Esophagus mucosa (tissue), 1 donor: Measurements from ENCODE around the gene KRT73. TPM values are rescaled to one million over a fixed set of nuclear protein-coding genes. Genes with fewer than 3 reads are reported as not detected.
"Not testable (repeated sequence)": the region's sequence is repeated elsewhere in the genome, so short reads cannot be mapped to it uniquely, and the experiment has no call there.

Source experiments
- ATAC-seq: fragments of 200-7000 bp; cut with Tn5 transposase; one replicate; pipeline ENCODE4 v1.9.1; 2020
- total RNA-seq: library from RNA; stranded (reverse); gene quantifications from one replicate; pipeline ENCODE4 v1.2.4, GENCODE V29; 2023
- donor health status: DM: yes; HTN: yes; CAD: no.

Gene KRT73
- total RNA-seq, 1 donor from 2014 or later = not detected

DNA sequence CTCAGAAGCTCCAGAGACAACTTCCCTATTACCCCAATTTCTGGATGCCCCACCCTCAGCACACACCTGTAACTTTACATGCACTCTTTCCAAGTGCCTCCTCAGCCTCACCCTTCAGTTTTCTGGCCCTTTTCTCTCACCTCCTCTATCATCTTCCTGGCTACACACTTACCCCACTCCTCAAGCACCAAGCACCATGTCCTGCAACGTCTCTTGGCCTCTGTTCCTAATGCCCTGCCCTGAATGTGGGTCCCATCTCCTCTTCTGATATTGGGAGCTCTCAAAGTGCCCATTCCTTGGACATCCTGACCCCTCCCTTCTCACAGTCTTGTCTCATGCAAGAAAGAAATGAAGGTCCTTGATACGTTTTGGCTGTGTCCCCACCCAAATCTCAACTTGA is 18.3 kb downstream of the KRT73 start:
- no peak for ATAC-seq

DNA sequence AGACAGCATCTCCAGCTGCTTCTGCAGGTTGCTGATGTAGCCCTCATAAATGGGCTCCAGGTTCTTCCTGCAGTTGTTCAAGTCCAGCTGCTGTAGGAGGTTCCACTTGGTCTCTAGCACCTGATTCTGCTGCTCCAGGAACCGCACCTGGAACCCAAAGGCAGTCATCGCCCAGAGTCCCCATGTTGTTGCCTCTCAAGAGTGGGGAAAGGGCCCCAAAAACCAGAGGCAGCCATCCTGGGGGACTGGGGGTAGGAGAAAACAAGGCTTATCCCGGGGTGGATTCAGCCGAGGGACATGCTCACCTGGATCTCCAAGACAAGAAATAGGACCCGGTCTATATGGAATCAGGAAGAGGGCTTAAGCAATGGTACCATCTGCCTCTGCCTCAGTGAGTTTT is 19.4 kb downstream of the KRT73 start:
- ATAC-seq = no peak

DNA sequence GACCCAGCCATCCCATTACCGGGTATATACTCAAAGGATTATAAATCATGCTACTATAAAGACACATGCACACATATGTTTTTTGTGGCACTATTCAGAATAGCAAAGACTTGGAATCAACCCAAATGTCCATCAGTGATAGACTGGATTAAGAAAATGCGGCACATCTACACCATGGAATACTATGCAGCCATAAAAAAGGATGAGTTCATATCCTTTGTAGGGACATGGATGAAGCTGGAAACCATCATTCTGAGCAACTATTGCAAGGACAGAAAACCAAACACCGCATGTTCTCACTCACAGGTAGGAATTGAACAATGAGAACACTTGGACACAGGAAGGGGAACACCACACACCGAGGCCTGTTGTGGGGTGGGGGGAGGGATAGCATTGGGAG is 24.1 kb downstream of the KRT73 start:
- not testable (repeated sequence) for ATAC-seq

DNA sequence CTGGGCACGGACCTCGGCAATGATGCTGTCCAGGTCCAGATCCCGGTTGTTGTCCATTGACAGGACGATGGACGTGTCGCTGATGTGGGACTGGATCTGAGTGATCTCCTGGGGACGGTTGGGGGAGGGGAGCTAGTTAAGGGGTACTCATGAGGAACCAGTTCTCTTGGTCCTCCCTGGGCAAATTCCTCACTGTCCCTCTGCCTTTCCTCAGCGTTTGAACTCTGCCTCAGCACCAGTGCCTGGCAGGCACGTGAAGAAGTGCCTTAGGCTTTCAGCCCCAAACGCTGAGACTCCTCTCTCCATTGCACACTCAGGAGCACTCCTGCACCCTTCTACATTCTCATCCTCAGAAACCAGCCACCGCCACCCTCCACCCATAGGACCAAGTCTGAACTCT is 26.8 kb downstream of the KRT73 start:
- no peak for ATAC-seq

DNA sequence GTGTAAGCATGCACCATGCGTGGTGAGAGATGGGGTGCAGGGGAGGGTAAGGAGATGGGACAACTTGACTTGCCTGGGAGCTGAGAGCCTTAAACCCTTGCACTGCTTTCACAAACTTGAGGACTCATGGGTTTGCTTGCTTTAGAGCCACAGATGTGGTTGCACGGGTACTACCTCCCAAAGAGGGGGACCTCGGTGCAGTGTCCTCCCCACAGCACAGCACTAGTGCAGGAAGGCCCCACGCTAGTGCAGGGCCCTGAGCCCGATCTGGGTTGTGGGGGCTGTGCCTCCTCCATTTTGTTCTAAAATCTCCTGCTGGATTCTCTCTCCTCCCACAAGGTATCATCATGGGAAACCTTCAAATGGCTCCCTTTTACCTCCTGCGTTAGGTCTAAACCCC is 28.3 kb downstream of the KRT73 start:
- ATAC-seq = no peak

DNA sequence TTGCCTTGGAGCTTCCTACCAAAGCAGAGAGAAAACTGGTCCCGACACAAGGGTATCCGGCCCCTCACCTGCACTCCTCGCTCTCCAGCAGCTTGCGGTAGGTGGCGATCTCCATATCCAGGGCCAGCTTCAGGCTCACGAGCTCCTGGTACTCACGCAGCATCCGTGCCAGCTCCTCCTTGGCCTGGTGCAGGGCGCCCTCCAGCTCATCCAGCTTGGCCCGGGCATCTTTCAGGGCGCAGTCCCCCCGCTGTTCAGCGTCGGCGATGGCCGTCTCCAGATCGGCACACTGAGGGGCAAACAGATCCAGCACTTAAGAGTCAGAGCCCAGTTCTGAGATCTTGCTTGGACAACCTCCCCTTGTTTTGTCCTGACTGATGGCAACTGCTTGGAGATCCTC is 30.8 kb downstream of the KRT73 start:
- ATAC-seq = no peak

DNA sequence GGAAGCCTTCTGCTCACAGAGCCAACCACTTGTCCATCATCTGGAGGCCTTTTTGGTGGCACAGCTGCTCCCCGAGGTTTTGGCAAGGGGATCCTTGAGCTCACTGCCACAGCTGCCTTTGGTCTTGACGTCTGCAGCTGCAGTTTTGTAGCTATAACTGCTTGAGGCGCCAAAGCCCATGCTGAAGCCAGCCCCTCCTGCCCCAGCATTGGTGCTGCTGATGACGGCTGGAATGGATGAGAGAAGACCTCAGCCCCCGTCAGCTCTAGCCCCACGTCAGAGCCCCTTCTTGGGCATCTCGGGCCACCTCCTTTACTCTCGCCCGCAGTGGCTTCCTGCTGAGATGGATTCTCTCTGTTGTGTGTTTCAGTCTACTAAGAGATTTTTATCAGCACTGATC is 32.4 kb downstream of the KRT73 start:
- no peak for ATAC-seq

DNA sequence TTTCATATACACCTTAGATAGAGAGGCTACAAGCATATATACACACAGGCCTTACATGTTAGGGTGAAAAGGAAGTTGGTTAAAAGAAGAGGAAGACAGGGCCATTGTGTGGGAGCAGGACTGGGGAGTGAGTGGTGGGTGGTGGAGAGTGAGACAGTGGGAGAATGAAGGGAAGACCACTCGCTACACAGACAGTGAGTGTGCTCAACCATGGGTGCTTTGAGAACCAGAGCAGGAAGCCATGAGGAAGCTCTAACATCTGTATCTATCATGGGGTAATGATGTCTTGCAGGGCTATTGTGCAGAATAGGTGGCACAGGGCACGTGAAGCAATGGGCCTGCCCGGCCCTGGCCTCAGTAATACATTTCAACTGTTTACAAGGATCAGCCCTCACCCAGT is 33.3 kb downstream of the KRT73 start:
- no peak for ATAC-seq

DNA sequence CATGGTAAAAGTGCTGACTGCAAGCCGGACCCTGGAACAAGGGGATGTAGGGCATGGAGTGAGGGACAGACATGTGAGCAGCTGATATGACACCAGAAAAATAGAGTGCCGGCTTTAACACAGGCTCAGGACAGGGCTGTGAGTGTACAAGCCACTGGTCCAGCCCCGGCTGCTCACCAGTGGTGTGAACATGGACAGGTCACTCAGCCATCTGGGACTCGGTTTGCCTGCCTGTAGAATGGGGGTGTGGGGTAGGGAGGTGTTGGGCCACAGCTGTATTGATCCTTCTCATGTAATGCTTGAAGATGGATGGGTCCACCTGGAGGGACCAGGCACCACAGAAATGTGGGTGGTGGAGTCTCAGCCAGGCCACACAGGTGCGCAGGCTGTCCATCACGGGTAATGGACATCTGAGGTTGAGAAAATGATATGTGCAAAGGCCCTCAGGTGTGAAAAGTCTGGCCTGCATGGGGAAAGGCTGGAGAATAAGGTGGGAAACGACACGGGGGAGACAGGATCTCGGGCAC is 34.1 kb downstream of the KRT73 start:
- ATAC-seq = no peak

DNA sequence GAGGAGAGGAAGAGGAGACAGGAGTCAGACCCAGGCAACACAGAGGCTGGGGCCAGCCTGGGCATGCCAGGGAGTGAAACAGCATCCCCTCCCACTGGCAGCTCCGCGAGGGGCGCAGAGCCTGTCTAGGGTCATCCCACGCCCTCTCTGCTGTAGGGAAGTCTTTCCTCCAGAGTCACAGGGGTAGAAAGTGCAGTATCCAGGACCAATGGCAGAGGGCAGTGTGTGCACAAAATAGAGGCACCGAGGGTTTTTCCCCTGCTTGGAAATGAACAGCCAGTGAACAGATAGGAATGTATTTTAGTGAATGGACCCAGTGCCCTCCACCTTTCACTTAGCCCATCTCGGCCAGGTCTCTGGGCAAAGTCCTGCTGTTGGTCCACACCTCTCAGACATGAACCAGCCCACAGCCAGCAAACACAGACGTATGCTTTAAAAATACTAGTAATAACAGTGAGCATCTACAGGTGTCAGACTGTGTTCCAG is 35.3 kb downstream of the KRT73 start:
- peak; percentile 80 for ATAC-seq

DNA sequence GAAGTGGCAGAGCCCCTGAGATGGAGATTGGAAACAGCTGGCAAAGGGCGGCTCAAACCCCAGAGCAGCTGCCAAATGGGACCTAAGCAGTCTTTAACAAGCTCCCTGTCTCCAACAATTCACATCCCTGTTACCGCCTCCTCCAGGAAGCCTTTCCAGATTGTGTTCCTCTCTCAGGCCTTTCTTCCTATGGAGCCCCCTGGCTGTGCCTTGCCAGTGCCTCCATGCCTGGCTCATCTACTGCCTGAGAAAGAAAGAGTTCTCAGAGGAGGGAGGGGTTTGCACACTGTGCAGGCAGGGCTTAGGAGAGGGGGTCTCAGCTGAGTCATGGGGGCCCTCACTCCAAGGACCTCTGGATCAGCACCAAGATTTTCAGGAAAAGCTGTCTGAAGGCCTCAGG is 35.9 kb downstream of the KRT73 start:
- ATAC-seq = no peak

DNA sequence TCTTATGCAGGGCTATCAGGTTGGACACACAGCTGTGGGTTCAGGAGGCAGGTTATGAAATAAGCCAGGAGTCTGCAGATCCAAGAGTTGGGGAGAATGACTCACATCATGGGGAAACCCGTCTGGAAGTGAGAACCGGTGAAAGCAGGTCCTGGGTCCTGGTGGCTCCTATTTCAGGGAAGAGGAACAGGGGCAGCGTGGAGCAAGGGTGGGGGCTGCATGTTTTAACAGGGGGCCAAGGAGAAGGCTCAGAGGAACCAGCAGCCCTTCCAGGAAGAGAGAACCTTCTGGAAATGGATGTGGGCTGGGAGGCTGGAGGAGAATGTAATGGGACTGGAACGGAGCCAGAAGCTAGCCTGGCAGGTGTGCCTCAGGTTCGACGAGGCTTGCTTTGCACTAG is 36.9 kb downstream of the KRT73 start:
- ATAC-seq = peak; percentile 68

DNA sequence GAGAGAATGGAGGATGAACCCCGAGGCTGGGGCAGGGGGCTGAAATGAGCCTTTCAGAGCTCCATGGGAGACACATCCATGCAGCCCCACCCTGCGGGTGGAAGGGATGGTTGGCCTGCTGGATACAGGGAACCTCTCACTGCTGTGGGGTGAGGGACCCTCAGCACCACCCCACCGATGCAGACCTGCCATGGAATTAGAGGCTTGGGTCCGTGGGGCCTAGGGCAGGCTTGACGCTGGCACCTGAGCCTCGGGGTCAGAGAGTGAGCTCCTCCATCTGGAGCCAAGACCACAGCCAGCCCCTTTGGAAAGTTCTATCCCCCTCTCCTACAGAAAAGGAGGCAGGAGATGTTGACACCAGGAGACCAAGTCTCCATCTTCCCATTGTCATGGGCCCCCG is 37.3 kb downstream of the KRT73 start:
- no peak for ATAC-seq

DNA sequence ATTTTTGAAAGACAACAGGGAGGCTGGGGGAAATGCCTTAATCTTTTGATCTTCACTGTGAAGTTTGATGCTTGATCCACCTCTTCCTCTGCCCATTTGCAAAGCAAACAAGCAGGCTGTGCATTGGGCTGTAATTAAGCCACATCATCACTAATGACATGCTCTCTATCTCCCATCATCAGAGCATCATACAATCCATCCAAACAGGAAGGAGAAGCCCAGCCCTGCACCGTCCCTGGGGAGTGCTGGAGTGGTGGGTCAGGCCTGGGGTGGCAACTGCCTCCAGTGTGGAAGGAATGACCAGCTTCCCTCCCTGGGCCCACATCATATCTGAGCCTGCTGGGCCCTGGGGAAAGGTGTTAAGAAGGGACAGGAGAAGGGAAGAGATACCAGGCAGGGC is 37.9 kb downstream of the KRT73 start:
- peak; percentile 17 for ATAC-seq

DNA sequence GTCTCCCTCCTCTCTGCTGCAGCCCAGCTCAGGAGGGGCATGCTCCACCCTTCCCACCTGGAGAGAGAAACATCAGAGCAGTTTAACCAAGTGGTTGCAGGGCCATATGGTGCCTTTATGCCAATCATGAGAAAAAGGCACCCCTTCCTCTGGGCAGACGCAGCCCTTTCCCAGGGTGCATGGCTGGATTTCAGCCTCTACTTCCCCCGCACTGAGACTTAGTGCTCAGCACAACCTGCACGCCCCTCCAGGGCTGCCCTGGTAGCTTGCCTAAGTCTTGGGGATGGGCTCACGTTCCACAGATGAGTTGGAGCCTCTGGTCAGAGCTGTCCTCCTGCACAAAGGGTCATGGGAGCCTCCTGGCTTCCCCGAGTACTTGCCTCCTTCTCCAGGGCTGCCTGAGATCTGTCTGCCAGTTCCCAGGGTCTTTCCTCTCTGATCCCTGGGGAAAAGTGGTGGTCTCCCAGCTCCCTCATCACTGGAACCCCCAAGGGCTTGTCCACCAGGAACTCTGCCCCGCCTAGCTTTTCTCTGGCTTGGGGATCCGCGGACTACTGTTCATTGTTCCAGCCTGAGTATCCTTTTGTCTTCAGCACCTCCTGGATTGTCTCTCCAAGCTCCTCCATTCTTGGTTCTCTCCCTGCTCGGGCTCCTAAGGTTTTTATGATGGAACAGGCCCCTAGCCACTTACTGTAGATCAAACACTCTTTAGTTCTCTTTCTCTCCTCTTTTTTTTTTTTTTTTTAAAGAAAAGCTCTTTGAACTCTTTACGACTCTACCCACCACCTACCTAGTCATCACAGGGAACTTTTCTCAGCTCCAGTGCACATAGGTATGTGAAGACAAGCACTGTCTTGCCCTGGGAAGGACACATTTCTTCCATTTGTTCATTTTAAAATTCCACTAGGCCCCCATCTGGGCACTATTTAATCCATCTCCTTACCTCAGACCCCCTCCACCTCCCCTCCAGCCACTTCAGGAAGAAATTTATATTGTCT is 38.6 kb downstream of the KRT73 start:
- peak; percentile 48 for ATAC-seq

DNA sequence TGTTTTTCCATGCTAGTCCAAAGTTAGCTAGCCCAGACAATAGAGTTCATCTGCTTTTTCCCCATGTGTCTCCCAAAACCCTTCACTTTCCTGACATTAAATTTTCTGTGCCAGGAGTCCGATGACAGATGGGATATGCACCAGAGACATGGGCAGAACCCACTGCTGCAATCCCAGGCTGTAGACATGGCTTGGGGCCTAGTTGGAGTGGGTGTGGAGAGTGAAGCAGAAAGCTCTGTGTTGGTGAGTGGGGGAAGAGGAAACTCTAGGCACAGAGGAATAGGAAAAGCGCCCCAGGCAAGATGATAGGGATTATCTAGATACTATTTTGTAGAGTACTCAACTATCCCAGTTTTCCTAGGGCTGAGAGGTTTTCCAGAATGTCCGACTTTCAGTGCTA is 39.9 kb downstream of the KRT73 start:
- no peak for ATAC-seq

DNA sequence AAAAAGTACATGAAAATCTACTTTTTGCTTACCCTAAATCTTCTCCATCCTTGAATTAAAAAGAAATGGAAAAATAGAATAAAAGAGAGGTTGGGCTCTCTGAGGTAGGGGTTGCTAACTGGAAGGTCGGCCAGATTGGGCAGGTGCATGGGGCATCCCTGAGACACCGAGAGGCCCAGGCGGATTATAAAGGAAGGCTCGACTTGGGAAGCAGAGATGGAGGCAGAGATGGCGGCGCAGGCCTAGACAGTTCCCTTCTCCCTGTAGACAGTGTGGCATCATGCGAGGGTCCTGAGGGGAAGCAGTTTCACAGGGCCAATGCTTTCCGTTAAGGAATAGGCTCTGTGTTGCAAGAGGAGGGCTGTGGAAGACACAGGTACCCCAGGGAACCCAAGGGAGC is 41.0 kb downstream of the KRT73 start:
- no peak for ATAC-seq

DNA sequence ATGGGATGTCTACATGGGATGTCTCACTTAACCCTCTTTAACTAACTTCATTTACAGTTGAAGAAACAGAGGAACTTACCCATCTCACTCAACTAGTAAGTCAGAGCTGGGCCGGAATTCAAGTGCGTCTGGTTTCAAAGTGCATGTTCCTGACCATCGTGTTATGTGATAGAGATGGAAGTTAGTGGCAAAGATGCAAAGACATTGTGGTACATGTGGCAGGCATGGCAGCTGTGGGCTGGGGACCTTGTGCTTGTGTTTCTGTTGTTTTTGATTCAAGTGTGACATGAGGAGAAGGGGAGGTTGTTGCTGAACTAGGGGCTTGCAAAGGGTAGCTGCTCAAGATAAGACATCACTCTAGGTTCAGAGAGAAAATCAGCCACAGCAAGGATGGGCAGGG is 42.4 kb downstream of the KRT73 start:
- no peak for ATAC-seq

DNA sequence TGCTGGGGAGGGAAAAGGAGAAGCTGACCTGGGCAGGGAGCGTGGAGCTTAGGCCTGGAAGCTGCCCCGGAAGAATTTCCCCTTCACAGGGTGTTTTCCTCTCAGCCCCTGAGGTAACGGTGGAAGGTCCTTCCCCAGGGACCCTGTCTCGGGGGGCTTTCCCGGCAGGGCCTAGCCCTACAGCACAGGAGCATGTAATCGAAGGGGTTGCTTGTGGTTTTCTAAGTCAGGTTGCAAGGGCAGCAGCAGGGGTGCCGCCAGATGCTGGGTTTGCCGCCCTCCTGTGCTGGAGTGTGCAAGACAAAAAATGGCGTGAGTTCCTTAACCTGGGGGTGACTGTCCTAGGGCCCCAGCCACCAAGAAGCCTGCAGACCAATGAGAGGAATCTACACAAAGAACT is 43.1 kb downstream of the KRT73 start:
- no peak for ATAC-seq

DNA sequence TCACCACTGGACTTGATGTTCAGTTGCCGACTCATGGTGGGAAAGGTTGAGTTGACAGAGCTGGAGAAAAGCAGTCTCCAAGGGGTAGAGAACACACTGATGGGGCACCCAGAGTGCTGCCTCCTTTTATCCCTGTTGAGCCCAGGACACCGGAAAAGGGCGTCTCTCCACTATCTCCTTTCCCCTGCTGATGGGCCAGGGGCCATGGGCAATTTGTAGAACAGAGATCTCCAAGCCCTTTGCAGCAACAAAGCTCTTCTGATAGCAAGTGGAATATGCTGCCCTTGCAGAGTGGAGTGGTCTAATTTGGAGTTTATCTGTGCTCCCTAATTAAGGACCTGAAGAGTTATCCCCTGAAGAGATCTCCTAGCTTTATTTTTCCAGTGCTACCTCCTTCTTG is 44.6 kb downstream of the KRT73 start, which contains the start of gene KRT74:
TSS of gene KRT74 (minus strand) at position 101 of the 400 bp plus-strand sequence. CDS start at position 35, 66 bp downstream.
- ATAC-seq = no peak

DNA sequence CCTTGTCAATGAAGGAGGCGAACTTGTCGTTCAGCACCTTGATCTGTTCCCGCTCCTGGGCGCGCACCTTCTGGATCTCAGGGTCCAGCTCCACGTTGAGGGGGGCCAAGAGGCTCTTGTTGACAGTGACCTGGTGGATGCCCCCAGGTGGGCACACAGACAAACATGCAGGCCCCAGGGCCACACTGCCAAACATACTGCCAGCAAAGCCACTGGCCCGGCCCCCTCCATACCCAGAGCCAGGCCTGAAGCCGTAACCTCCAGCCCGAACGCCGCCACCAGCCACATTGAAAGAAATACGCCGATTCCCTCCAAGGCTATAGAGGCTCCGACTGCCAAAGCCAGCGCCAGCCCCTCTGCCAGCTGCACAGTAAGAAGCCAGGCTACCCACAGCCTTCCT is 45.1 kb downstream of the KRT73 start:
- no peak for ATAC-seq

DNA sequence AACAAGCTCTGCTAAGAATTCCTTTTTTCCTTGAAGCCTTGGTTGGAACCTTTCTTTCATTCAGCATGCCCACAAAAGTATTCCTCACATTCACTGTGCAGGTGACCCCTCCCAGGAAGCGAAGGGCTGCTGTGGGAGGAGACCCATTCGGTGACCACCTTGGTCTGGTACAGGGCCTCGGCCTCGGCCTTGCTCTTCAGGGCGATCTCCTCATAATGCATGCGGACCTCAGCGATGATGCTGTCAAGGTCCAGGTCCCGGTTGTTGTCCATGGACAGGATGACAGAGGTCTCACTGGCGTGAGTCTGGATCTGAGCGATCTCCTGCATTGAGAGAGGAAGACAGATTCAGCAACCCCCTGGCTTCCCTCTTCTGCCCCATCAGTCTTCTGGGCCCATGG is 47.8 kb downstream of the KRT73 start:
- no peak for ATAC-seq

DNA sequence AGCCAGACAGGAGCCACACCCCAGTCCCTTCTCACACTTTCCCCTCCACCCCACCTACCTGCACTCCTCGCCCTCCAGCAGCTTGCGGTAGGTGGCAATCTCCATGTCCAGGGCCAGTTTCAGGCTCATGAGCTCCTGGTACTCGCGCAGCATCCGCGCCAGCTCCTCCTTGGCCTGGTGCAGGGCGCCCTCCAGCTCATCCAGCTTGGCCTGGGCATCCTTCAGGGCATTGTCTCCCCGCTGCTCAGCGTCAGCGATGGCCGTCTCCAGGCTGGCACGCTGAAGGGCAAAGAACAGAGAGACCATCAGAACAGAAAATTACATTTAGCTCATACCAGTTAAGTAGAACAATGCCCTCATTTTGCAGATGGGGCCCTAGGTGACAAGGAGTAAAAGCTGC is 50.2 kb downstream of the KRT73 start:
- no peak for ATAC-seq

DNA sequence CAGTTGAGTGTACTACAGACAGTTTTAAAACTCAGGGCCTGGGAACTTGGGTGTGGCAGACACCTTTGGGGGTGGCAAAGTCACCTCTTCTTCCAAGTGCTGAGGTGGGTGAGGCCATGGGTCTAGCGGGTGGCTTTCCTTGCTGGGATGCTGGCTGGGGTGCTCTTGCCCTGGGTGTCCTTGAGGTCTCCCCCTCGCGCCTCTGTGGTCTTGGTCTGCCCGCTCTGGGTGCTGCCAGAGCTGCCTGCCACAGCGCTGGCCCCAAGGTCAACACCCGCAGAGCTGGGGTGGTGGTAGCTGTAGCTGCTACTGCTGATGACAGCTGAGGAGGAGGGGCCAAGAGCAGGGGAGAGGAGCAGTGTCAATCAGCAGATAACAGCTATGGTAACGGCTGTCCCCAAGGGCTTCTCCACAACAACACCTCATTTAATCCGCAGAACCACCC is 51.5 kb downstream of the KRT73 start:
- ATAC-seq = no peak
